Natural killer cell treated with Interleukin-12 subunit alpha and Interleukin-12 subunit beta and Interleukin-15 and Interleukin-18, amount 100 ng/mL, for 72 hours (primary cell): ENCODE measurements around the gene KLK15. TPM values are rescaled to one million over a fixed set of nuclear protein-coding genes. Genes with fewer than 3 reads are reported as not detected.

ENCODE experiments used
- ATAC-seq, 2 donors: fragments of 150-1000 bp; cut with Tn5 transposase in 1 of 2; sonication (Bioruptor Pico), chemical (Tn5 transposase) in 1 of 2; 2 replicates each; pipeline ENCODE4 v1.10.0; 2021
- DNase-seq: peaks from one replicate; pipeline ENCODE4 v3.0.0; 2022; ENCODE audit warnings: low spot score
- H3K27ac Mint-ChIP-seq, 2 donors: 1 replicate in 1 of 2; 2 replicates in 1 of 2; pipeline ENCODE4 v1.8.0; 2022; ENCODE audit warnings: mixed read lengths in 2 of 2, mild to moderate bottlenecking in 1 of 2, moderate library complexity in 1 of 2
- H3K27me3 Mint-ChIP-seq, 2 donors: 1 replicate in 1 of 2; 2 replicates in 1 of 2; pipeline ENCODE4 v1.8.0; 2022; ENCODE audit warnings: mixed read lengths in 2 of 2
- H3K36me3 Mint-ChIP-seq: one replicate; pipeline ENCODE4 v1.8.0; 2022; ENCODE audit warnings: mixed read lengths
- H3K4me1 Mint-ChIP-seq, 2 donors: 1 replicate in 1 of 2; 2 replicates in 1 of 2; pipeline ENCODE4 v1.8.0; 2022; ENCODE audit warnings: low read depth in 2 of 2, mixed read lengths in 2 of 2, mild to moderate bottlenecking in 1 of 2
- H3K4me3 Mint-ChIP-seq: one replicate; pipeline ENCODE4 v1.8.0; 2022; ENCODE audit warnings: mixed read lengths
- H3K9me3 Mint-ChIP-seq: 2 replicates; pipeline ENCODE4 v1.8.0; 2022; ENCODE audit warnings: mixed read lengths
- total RNA-seq, 2 donors: library from RNA; stranded (reverse); gene quantifications; one replicate each; pipeline ENCODE4 v1.2.3, GENCODE V29; 2022

KLK15 gene
- total RNA-seq, 2 donors from 2014 or later = not detected

GRCh38 chr19:50777261-50777660 lies 56.1 kb downstream of the KLK15 start:
- Mint-ChIP-seq H3K36me3 (no peaks in the 10 kb centered on the region), H3K9me3 (no peaks in the 10 kb centered on the region), H3K4me3 (no peak overlapping the region), H3K27ac (no peak overlapping the region), H3K27me3 (peaks cover 32 to 34% of the 10 kb centered on the region in 2 donors), H3K4me1 (no peaks in the 10 kb centered on the region)
- no peak for DNase-seq
- ATAC-seq = no peak

- Mint-ChIP-seq H3K4me1 (no peaks in the 10 kb centered on the region), H3K9me3 (no peaks in the 10 kb centered on the region), H3K27me3 (peaks cover 31 to 34% of the 10 kb centered on the region in 2 donors), H3K36me3 (no peaks in the 10 kb centered on the region), H3K4me3 (no peak overlapping the region), H3K27ac (no peak overlapping the region)
- ATAC-seq (no peak), DNase-seq (no peak)
Measured at GRCh38 chr19:50776131-50776530, 57.2 kb downstream of the KLK15 start.

Other genes with a start within 250 kb of the KLK15 start
- gene SYT3, start 193.7 kb downstream of the KLK15 start, total RNA-seq = not detected
- gene C19orf81, start 184.1 kb downstream of the KLK15 start, total RNA-seq = not detected
- not detected for gene SHANK1, start 113.8 kb downstream of the KLK15 start, total RNA-seq
- gene CLEC11A, start 110.2 kb downstream of the KLK15 start, total RNA-seq = 1 to 10 TPM; 1.1 to 1.2 TPM
- not detected for gene GPR32, start 63.1 kb downstream of the KLK15 start, total RNA-seq
- not detected for gene ACP4, start 43.2 kb downstream of the KLK15 start, total RNA-seq
- gene KLK1, start 9.8 kb downstream of the KLK15 start, total RNA-seq = not detected
- not detected for gene KLK3, start 21.3 kb upstream of the KLK15 start, total RNA-seq
- gene KLK2, start 39.9 kb upstream of the KLK15 start, total RNA-seq = not detected
- gene KLK4, start 77.8 kb upstream of the KLK15 start, total RNA-seq = not detected
- gene KLK5, start 119.5 kb upstream of the KLK15 start, total RNA-seq = not detected
- not detected for gene KLK6, start 136.0 kb upstream of the KLK15 start, total RNA-seq
- gene KLK7, start 150.3 kb upstream of the KLK15 start, total RNA-seq = not detected
- not detected for gene KLK8, start 168.0 kb upstream of the KLK15 start, total RNA-seq
- gene KLK10, start 186.1 kb upstream of the KLK15 start, total RNA-seq = not detected
- gene KLK11, start 193.0 kb upstream of the KLK15 start, total RNA-seq = not detected
- not detected for gene KLK12, start 201.4 kb upstream of the KLK15 start, total RNA-seq
- gene KLK13, start 231.5 kb upstream of the KLK15 start, total RNA-seq = not detected
- gene KLK14, start 249.3 kb upstream of the KLK15 start, total RNA-seq = 1 to 10 TPM in 1 of 2 donors, under 1 TPM in 1; 0.50 to 2.2 TPM